ENCODE results near the gene CEBPB.

CEBPB gene

GRCh38 chr20:50214226-50215024 is 23.8 kb downstream of the CEBPB start:
- DNase-seq, result no peak

DNA sequence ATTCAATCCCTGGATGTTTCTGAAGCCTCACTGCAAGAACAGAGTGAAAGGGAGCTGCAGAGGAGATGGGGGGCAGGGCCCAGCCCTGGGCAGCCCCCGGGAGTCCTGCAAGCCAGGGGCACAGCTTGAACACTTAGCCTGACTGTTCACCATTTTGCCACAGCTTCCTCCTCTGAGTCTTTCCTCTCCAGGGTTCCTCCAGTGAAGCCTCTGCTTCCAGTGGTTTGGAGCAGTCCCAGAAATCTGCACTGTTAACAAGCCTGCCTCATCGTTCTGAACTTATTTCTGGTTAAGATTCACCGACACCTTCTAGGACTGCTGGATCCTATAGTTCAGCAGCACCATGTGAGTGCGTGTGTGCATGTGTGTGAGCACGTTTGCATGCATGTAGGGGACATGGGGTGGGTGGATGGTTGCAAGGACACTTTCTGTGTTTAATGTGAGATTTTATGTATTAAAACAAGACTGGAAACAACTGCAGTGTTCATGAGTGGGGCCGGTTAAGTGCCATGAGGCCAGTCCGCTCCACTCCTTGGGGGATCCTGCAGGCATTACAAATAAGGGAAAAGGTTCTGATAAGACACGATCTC is 24.6 kb downstream of the CEBPB start:
- DNase-seq, result no peak

DNA sequence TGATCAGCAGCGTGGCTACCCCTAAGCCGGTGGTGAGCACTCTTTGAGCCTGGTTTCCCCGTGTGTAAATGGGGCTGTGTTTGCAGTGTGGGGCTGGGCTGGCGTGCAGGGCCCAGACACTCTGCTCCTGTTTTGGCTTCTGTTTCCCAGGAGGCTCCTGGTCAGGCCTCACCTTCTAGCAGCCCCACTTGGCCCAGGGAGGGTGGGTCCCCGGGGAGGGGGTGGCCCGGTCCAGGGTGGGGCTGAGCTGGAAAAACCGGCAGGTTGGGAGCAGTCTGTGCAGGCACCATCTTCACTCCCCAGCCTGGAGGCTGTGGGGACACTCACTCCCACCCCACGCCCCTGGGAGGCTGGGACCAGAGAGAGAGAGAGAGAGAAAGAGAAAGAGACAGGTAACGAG is 25.3 kb downstream of the CEBPB start:
- DNase-seq, result no peak

- DNase-seq, result no peak
Measured at GRCh38 chr20:50216543-50217206, 26.0 kb downstream of the CEBPB start.

GRCh38 chr20:50217207-50217949 is 26.7 kb downstream of the CEBPB start:
- no peak for DNase-seq

DNA sequence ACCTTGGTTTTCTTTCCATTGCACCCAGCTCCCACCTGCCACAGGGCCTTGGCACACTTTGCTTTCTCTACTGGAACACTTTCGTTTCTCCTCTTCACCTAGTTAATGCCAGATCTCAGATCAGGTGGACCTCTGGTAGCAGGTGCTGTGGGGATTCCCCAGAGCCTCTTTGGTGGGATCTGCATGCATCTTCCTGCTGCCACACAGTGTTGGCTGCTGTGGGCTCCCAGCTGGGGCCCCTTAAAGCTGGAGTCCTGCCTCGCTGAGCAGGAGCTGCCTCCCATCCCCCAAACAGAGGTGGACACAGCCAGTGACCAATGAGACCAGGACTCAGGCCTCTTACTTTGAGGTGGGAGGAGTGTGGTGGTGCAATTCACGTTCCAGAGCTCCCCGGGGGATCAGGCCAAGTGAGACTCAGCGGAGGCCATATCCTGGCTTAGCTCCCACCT is 28.4 kb downstream of the CEBPB start:
- no peak for DNase-seq

GRCh38 chr20:50219600-50219999 is 29.0 kb downstream of the CEBPB start:
- no peak for DNase-seq

GRCh38 chr20:50220093-50220893 is 29.7 kb downstream of the CEBPB start:
- no peak for DNase-seq

GRCh38 chr20:50220894-50221365 is 30.3 kb downstream of the CEBPB start:
- no peak for DNase-seq

DNA sequence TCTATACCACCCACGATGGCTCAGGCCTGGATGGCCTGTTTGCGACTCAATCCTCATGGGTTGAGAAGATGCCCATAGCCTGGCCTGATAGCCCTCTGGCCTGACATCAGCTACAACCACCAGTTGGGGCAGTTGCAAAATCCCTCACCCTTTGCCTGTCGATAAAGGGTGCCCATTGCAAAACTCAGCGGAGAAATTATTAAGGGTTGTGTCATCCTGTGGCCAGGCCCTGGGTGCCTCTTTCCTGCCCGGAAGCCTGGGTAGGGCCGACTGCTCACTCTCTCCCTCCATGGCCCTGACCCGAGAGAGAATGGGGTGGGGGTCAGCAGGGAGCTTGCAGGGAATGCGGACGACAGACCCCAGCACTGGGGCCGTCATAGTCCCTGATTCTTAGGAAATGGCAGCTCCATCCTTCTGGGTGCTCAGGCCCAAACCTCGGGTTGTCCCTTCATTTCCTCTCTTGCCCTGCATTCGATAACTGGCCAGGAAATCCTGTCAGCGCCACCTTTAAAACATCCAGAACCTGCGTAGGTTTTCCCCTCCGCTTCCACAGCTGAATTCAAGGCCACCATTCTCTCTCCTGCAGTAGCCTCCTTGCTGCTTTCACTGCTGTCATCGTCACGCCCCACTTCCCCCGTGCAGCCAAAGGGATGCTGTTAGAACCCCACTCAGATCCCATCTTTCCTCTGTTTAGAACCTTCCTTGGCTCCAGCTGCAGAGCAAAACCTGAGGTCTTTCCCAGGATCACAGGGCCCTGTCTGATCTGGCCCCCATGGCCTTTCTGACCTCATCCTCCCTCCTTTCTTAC is 31.1 kb downstream of the CEBPB start:
- DNase-seq, result no peak

GRCh38 chr20:50222309-50223038 is 31.8 kb downstream of the CEBPB start:
- DNase-seq, result no peak

DNA sequence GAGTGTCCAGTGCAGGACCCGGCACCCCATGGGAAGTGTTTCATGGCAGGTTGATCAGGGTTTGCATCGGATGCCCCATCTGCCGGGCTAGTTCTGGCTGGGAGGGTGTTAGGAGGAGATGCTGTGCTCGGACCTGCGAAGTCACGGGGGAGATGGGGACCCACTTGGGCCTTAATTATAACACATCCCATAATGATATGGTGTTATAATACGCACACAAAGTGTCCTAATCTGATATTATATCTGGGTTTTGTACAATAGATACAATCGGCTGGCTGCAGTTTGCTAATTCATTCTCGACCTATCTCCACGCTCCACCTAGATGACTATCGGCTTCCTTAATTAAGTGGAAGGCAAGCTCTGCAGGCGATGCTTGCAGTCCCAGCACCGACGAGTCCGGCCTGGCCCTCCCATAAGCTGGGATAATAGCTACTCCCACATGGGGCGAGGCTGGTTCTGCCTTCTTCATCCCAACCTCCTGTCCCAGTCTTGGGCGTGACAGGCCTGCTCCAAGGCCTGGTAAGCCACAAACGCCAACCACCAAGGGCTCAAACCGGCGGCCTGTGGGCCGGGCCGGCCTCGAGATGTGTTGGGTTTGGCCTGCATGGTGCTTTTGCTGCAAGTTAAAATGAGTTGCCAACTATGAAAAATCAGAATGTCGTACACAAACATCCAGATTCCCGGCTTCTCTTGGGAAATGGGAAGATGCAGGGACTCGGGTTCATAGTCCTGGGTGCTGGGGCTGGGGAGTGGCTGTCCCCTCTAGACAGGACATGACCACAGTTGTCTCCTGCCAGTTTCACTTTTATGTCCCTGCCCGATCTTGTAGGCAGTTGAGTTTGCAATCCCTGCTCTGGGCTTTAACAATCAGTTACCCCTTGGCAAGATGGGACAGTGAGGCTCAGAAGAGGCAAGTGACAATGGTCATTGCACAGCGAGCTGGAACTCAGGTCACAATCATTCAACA is 32.7 kb downstream of the CEBPB start:
- no peak for DNase-seq

DNA sequence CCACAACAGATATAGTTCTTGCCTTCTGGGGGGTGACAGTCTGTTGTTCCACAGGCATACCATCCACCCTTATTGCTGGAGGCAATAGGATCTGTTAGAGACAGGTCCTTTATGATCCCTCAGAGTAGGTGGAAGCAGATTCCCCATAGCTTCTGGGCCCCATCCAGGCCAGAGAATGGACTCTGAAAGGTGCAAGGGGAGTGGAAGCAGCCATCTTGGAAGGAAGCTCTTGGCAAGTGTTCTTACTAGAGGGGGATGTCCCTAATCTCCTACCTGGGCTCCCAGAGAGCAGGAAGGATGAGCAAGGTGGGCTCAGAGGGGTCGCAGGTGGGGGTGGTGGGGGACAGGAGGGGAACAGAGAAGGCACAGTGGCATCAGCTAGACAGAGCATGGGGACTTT is 33.4 kb downstream of the CEBPB start:
- DNase-seq, result no peak

GRCh38 chr20:50224531-50225255 is 34.1 kb downstream of the CEBPB start:
- no peak for DNase-seq

- DNase-seq, result no peak
Measured at GRCh38 chr20:50226093-50226974, 35.7 kb downstream of the CEBPB start.

DNA sequence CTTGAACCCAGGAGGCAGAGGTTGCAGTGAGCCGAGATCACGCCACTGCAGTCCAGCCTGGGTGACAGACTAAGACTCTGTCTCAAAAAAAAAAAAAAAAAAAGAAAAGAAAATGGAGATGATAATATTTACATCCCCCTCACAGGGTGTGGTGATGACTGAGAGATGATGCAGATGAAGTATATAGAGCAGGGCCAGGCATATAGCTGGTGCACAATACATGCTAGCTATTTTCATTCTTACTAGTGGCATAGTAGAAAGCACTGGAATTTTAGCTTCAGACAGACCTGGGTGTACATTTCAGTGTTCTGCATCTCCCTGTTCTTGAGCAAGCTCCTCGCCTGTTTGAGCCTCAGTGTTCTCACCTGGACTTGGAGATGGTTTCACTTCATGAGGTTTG is 36.9 kb downstream of the CEBPB start:
- no peak for DNase-seq

GRCh38 chr20:50229156-50229607 is 38.6 kb downstream of the CEBPB start:
- no peak for DNase-seq

DNA sequence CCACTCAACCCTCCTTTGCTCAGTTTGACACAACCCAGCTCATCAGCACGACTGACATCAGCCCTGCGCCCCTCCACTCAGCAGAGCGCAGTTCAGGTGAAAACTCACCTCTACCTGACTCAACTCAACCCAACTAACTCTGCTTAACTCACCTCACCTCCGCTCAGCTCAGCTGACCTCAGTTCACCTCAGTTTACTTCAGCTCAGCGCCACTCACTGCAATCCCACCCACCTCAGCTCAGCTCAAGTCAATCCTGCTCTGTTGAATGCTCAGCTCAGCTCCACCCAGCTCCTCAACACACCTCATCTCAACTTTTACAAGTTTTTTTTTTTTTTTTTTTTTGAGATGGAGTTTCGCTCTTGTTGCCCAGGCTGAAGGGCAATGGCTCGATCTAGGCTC is 39.6 kb downstream of the CEBPB start:
- no peak for DNase-seq

All from NCI-H774 (cell line).